HuH-7.5 (cell line): ENCODE results near the gene KDELR1.

Experiments
- DNase-seq: peaks from one replicate; pipeline ENCODE4 v3.0.0; 2011; ENCODE audit warnings: low spot score

Gene KDELR1

DNA sequence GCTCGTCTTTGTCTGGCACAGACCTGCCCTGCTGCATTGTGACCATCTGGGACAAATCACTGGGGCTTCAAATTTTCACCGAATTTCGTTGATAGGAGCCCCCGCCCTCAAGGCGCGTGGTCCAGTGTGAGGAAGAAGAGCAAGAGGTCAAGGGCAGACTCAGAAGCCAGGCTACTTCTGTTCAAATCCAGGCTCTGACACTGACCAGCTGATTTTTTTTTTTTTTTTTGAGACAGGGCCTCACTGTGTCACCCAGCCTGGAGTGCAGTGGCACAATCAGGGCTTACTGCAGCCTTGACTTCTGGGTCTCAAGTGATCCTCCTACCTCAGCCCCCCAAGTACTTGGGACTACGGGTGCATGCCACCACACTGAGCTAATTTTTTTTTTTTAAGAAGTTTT, 20.0 kb downstream of the KDELR1 start:
- DNase-seq: no peak

- DNase-seq: no peak
Measured at GRCh38 chr19:48370955-48371354, 20.4 kb downstream of the KDELR1 start.

DNA sequence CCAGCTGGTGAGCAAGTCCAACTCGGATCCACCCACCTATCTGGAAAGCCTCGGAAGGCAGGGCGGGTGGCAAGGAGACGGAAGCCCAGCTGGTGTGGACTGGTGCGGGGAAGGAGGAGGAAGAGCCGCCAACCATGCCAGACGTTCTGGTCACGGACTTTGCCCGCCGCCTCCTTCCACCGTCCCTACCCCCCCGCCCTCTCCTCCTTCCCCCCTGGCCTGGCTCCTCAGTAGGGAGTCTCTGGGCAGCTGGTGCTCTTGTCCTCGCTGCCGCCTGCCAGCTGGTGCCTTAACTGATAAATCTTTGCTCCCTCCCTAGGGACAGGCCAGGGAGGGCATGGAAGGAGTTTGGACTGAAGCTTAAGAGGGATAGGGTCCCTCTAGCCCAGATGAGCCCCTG, 22.4 kb downstream of the KDELR1 start:
- DNase-seq: no peak

DNA sequence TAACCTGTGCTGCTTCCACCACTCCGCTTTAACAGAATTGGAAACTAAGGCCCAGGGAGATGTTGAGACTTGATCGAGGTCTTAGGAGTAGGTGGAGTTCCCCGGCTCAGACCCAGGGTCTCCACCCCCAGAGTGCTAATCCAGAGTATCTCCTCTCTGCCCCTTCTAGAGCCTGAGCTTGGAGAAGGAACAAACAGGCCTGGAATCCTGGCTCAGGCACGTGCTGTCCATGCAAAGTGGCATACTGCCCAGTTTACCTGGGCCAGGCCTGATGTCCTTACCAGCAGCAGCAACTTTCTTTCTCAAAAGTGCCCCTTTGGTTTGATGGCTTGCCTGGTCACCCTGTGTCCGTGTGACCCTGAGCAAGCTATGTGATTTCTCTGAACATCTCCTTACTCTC, 23.5 kb downstream of the KDELR1 start:
- no peak for DNase-seq

GRCh38 chr19:48365602-48366001, 25.7 kb downstream of the KDELR1 start:
- DNase-seq: no peak

DNA sequence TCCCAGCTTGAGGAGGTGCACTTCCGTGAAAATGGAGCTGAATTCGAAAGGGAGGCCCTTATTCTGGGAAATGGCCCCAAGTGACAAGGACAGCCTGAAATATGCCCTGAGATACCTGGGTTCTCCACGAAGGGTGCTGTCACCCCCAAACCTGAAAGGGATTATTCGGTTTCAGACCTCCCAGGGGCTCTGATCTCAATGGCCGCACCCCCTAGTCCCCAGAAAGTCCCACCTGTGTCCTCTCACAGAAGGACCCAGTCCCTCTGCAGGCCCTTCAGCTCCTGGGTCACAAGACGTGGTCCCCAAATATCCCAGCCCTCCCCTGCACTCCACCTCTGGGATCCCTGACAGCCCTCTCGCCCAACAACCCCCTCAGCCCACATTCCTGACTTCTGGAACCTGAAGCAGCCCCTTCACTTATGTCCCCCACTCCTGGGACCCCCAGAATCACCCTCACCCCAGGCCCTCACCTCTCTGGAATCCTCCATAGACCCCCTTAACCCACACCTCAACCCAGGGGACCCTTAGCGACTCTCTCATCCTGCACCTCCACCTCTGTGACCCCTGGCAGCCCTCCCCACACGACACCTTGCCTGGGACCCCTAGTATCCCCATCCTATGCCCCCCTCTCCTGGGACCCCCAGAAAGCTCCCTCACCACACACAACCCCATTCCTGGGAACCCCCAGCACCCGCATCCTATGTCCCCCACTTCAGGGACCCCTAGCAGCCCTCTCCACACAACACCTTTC, 26.6 kb downstream of the KDELR1 start:
- DNase-seq: no peak

DNA sequence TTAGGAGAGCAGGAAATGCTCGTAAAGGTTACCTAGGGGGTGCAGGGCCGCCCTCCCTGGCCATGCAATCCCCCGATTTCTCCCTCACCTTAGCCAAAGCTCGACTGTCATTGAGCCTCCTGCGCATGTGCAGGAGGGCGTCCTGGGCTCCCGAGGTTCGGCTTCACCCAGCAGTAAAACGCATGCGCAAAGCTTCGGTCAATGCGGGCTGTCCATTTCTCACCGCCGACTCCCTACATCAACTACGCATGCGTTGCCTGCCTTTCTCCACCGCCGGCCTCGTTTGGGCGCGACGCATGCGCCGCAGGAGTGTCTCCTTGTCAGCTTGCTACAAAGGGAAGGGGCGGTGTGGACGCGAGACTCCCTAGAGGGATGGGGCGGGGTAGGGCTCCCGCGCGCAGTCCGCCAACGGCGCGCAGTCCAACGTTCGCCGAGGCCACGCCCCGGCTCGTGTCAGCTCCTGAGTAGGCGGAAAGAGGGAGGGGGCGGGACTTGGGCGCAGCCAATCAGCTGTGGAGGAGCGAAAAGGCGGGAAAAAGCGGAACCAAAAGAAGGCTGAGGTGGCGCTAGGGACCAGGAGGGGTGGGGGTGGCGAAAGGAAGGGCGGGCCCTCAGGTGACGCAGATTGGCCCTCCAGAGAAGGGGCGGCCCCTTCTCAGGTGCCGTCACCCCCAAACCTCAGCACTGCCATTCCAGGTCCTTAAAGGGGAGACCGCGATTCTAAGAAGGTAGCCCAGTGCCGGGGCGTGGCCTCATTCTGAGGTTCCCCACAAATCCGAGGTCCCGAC, 27.3 kb downstream of the KDELR1 start, which contains the start of the genes SYNGR4 and TMEM143:
Gene SYNGR4 (plus strand): TSS at position 558 of the 788 bp plus-strand sequence. CDS start 1,476 bp downstream, outside the sequence.
Gene TMEM143 (minus strand): TSS at position 131 of the 788 bp plus-strand sequence. CDS start 20 bp downstream, at position 111.
- DNase-seq: peak; percentile 97

DNA sequence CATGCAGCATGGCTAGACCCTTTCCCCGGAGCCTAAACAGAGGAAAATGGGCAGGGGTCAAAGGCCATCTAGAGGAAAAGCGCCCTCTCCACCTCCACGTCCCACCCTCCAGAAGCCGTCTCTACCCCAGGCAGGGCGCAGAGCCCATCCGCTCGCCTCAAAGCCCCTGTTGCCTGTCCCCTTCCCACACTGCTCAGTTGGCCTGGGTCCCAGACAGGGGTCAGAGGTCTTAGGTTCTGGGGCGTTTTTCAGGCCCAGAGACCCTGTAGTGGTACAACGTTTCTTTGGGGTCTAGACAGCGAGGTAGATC, 27.9 kb downstream of the KDELR1 start:
- peak; percentile 43 for DNase-seq

GRCh38 chr19:48362716-48363499, 28.4 kb downstream of the KDELR1 start:
- peak; percentile 90 for DNase-seq

- no peak for DNase-seq
Measured at GRCh38 chr19:48361912-48362311, 29.4 kb downstream of the KDELR1 start.

- no peak for DNase-seq
Measured at GRCh38 chr19:48359123-48359522, 32.2 kb downstream of the KDELR1 start.

DNA sequence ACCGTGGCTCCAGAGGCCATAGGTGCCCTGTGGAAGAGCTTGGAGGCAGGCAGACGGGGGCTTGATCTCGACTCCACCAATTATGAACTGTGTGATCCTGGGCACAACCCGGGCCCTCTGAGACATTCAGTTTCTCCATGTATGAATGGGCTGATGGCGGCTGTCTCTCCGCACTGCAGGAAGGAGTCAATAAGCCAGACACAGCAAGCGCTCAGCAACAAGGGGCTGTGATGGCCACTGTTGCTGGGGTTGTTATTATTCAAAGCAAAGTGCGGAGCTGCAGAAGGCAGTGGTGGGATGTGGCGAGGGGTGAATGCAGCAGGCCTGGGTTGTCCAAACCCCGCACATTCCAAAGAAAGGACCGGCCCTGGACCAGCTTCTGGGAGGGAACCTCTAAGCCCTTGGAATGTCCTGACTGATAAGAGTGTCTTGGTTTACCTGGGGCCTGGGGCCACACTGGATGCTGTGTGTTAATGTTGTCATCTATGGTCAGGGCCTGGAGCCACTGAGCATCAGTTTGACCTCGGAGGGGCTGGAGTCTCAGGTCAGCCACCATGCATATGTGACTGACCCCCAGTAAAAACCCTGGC, 35.9 kb downstream of the KDELR1 start:
- DNase-seq: no peak

- DNase-seq: peak; percentile 88
Measured at GRCh38 chr19:48354332-48354992, 36.9 kb downstream of the KDELR1 start.

- DNase-seq: no peak
Measured at GRCh38 chr19:48353677-48354076, 37.7 kb downstream of the KDELR1 start.

- DNase-seq: peak; percentile 77
Measured at GRCh38 chr19:48351341-48351752, 40.0 kb downstream of the KDELR1 start.

GRCh38 chr19:48350856-48351255, 40.5 kb downstream of the KDELR1 start:
- DNase-seq: no peak

DNA sequence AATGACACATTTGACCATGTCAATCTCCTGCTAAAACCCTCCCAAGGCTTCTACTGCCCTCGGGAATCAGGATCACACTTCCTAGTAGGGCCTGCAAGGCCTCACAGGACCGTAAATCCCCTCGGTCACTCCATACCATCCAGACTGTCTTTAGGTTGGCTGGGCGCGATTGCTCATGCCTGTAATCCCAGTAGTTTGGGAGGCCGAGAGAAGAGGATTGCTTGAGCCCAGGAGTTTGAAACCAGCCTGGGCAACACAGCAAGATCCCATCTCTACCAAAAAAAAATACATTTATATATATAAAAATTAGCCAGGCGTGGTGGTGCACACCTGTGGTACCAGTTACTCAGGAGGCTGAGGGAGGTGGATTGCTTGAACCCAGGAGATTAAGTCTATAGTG, 42.6 kb downstream of the KDELR1 start:
- no peak for DNase-seq

DNA sequence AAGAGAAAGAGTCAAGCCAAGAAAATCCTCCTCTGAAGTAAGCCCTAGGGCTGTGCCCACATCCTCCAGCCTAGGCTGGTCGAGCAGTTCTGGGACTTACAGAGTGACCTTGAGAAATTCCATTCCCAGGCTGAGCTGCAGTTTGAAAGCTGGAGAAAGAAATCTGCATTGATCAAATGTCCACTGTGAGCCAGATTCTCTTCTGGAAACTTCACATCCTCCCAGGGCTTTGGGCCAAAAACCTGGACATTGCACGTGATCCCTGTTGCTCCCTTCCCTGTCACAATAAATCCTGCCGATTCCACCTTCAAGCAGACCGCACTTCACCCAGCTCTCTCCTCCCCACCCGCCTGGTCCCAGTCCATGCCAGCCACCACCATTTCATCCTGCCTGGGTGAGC, 43.3 kb downstream of the KDELR1 start:
- no peak for DNase-seq

- no peak for DNase-seq
Measured at GRCh38 chr19:48346191-48346590, 45.2 kb downstream of the KDELR1 start.

GRCh38 chr19:48344892-48345291, 46.5 kb downstream of the KDELR1 start:
- DNase-seq: no peak

- DNase-seq: no peak
Measured at GRCh38 chr19:48342841-48343540, 48.4 kb downstream of the KDELR1 start.
